Dedifferentiated amniotic fluid mesenchymal stem cell (primary cell): Measurements from ENCODE around the gene SRRM5.
"Not testable (repeated sequence)": the region's sequence is repeated elsewhere in the genome, so short reads cannot be mapped to it uniquely, and the experiment has no call there.

ENCODE experiments used
- DNase-seq: peaks from one replicate; pipeline ENCODE4 v3.0.0-alpha.2; 2016; ENCODE audit errors: extremely low spot score

The SRRM5 gene

DNA sequence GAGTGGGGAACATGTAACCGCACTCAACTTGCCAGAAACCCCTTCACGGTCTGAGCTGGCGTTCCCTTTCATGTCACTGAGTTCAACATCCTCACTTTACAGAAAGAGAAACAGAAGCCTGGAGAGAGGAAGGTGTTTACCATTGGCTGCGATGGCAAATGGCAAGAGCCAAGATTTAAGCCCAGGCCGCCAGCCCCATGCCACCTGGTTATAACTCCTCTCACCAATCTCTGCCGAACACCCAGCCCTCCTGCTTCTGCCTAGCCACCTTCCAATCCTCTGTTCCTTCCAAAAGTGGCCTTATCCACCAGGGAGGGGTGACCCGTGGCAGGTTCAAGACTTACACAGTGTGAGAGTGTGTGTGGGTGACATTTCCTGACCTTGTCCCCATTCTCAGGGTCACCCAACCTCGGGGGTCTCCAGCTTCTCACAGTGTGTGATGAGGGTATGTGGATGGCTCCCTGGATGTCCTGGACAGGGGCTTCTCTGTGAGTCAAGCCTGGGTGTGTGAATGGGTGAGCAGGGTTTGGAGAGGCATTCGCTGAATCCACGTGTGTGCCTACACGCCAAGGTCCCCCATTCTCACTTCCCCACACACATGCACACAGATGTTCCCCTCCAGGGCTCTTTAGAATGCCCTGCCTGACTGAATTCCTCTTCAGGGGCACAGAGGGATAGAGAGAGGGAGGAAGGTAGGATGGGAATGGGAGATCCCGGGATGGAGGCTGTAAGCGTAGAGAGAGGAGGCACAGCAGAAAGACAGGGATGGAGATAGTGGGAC is 26.5 kb downstream of the SRRM5 start:
- DNase-seq: no peak

DNA sequence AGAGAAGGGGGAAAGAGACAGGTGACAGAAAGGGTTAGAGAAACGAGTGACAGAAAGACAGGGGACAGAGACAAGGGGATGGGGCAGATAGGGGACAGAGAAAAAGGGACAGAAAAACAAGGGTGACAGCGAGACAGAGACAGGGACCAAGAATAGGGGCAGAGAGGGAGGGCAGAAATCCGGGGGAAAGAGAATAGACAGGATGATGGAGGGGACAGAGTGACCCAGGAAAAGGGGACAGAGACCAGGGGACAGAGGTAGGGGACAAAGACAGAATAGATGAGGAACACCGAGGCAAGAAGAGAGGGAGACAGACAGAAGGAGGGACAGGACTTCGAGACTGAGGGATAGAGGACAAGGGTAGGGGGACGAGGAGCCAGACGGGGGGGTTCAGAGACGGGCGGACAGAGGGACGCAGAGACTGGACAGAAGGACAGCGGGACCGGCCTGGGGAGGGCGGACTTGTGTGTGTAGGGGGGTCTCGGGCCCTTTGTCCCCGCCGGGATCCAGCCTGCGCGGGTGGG is 27.2 kb downstream of the SRRM5 start:
- DNase-seq: no peak

DNA sequence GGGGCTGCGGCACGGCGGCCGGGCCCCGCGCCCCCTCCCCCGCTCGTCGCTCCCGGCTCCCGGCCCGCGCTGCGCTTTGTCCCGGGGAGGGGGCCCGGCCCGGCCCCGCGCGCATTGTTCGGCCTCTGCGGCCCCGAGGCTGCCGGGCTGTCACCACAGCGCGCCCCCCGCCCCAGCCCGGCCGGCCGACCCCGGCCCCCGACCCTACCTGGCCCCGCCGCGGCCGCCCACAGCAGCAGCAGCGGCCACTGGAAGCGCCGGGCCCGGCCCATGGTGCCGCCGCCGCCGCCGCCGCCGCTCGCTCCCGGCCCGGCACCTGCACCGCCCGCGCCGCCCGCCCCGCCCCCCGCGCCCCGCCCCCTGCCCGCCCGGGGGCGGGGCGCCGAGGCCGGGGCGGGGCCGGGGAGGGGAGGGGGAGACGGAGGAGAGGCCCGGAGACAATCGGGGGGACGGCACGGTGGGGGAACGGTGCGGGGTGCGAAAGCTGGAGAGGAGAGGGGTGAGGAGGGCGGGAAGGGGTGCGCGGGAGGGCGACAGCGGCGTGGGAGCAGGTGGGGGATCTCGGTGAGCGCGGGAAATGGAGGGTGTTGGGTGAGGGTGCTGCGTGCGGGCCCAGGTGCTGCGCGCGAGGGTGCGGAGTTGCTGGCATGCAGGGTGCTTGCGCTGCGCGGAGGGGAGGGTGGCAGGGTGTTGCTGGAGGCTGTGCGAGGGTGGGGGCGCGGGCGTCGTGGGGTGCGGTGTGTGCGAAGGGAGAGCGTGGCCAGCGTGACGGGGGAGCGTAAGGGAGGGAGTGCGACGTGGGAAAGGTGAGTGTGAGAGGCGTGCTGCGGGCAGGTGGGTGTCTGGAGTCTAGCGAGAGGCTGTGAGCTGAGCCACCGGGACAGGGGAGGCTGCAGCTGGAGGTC is 27.9 kb downstream of the SRRM5 start, which contains the start of gene CADM4:
CADM4 (minus strand) TSS at position 332 of the 905 bp plus-strand sequence; CDS start at position 272, 60 bp downstream.
- no peak for DNase-seq

DNA sequence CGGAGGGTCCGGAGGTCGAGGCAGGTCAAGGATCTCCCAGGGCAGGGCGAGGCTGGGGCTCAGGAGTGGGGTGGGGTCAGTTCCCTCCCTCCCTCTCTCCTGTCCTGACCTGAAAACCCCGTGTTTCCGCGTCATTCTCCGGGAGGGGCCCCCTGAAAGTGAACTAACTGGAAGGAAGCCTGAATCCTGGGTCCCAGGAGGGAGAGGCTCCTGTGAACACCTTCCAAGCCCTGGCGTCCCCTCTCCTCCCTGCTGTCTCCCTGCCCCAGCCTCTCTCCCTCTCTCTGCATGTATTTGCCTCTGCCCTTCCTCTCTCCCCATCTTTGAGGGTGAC is 28.5 kb downstream of the SRRM5 start:
- DNase-seq: no peak

DNA sequence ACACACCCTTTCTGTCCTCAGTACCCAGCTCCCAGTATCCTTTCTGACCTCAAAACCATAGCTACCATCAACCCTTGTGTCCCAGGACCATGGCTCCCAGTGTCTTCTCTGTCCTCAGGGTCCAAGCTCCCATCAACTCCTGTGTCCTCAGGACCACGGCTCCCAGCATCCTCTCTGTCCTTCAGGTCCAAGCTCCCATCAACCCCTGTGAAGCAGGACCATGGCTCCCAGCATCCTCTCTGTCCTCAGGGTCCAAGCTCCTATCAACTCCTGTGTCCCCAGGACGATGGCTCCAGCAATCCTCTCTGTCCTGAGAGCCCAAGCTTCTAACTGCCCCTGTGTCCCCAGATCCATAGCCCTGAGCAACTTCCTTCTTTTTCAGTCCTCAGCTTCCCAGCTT is 29.4 kb downstream of the SRRM5 start:
- DNase-seq: no peak

DNA sequence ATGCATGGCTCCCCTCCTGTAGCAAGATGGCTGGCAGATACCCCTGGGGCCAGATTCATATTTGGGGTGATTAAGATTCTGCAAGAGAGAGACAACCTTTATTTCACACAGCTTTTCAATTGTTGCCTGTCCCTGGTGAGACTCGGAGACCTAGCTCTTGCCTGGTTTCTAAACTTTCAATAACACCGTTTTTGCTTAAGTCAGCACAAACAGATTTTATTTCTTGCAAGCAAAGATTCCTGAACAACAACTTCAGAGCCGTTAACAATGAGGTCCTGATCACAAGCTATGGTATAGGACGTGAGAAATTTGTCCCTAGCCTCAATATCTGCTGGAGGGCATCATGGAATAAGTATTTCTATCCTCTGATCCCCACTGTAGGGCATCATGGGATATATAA is 30.6 kb downstream of the SRRM5 start:
- no peak for DNase-seq

DNA sequence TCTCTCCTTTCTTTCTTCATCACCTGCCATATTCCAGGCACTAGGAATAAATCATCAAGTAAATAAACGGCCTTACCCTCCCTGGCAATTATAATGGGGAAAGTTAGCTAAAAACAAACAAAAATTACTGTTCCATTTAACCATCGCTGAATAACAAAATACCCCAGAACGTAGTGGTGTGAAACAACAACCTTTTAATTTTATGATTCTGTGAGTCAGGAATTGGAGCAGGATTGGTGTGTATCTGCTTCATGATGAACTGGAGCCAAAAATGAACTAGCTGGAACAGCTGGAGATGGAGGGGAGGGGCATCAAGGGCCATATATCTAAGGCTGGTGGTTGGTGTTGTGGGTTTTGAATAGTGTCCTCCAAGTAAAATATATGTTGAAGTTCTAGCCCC is 31.4 kb downstream of the SRRM5 start:
- no peak for DNase-seq

DNA sequence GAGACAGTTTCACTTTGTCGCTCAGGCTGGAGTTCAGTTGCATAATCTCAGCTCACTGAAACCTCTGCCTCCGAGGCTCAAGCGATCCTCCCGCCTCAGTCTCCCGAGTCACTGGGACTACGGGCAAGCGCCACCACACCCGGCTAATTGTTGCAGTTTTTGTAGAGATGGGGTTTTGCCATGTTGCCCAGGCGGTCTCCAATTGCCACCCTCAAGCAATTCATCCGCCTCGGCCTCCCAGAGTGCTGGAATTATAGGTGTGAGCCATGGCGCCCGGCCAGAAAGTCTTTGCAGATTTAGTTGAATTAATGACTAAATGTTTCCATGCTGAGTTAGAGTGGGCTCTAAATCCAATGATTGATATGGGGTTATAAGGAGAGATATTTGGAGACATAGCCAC is 32.3 kb downstream of the SRRM5 start:
- no peak for DNase-seq

DNA sequence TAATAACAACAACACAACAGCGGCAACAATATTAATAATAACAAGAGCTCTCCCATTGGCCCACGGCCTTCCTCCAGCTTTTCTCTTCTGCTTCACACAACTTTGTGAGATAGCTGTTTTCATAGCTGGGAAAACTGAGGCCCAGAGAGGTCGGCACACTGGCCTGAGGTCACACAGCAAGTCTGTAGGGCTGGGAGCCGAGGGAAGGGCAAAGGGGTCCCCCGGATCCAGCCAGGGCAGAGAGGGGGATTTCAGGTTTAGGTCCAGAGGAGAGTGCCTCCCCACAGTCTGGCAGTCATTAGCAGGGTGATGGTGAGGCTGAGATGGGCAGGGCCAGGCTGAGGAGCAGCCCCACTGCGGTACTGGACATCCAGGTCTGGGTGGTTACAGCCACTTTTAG is 36.7 kb downstream of the SRRM5 start:
- DNase-seq: no peak

DNA sequence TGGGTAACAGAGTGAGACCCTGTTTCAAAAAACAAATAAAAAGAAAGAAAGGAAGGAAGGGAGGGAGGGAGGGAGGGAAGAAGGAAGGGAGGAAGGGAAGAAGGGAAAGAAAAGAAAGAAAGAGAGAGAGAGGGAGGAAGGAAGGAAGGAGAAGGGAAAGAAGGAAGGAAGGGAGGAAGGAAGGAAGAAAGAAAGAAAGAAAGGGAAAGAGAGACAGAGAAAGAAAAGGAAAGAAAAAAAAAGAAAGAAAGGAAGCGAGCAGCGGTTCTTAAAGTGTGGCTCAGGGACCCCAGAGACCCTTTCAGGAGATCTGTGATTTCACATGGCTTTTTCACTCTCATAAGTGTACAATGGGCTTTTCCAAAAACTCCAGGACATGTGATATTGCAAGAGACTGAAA is 37.6 kb downstream of the SRRM5 start:
- no peak for DNase-seq

DNA sequence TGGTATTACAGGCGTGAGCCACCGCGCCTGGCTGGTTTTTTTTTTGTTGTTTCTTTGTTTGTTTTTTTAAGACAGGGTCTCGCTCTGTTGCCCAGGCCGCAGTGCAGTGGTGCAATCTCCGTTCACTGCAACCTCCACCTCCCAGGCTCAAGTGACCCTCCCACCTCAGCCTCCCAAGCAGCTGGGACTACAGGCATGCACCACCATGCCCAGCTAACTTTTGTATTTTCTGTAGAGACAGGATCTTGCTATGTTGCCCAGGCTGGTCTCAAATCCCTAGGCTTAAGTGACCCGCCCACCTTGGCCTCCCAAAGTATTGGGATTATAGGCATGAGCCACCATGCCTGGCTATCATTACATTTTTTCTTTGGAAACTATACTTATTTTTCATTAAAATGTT is 38.4 kb downstream of the SRRM5 start:
- not testable (repeated sequence) for DNase-seq

DNA sequence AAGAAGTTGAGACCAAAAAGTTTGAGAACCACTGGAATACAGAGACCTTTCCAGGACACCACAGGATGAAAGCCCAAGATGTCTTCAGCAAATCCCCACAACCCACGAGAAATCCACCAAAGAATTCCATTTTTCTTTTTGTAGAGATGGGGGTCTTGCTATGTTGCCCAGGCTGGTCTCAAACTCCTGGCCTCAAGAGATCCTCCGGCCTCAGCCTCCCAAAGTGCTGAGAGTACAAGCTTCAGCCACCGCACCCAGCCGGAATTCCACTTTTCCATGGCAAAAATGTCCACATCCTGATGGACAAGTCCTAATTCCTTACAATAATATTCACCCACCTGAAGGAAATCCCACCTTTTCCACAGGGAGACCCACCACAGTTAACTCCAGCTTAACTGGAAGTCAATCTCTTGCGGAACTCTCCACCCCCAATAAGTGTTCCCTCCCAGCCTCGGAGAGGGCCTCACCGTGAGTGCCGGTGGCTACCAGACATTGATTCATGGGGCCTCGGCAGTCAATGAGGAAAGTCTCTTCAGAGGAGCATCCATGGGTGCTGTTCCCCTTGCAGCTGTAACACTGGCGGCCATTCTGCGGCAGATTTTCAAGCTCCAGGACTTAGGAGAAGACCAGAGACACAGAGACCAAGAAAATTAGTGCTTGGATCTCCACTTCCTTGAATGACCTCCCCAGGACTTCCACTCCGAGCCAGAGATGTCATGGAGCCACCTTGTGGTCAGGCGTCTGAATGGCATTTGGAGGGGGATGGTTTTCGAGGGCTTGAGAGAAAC is 40.1 kb downstream of the SRRM5 start:
- DNase-seq: peak; percentile 58

DNA sequence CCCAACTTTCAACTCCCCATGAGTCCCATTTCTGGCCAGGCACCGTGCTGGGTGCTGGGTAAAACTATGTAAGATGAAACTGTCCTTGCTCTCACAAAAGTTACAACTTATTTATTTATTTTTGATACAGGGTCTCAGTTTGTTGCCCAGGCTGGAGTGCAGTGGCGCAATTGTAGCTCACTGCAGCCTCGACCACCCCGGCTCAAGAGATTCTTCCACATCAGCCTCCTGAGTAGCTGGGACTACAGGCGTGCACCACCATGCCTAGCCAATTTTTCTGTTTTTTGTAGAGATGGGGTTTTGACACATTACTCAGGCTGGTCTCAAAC is 40.6 kb downstream of the SRRM5 start:
- no peak for DNase-seq

DNA sequence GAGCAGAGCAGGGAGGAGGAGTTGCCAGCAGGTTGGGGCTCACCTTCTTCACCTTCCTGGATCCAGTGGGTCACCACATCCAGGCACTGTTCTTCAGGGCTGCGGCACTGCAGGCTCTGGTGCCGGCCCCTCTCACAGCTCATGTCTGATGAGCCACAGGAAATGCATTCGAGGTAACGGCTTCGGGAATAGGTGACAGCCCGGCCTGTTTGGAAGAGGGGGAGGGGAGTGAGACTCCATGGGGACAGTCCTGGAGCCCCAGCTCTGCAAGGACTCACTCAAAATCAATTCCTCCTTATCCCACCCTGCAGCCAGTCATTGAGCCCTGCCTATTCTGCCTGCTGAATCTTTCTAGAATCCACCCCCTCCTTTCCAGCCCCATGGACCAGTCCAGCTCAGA is 44.5 kb downstream of the SRRM5 start:
- no peak for DNase-seq

DNA sequence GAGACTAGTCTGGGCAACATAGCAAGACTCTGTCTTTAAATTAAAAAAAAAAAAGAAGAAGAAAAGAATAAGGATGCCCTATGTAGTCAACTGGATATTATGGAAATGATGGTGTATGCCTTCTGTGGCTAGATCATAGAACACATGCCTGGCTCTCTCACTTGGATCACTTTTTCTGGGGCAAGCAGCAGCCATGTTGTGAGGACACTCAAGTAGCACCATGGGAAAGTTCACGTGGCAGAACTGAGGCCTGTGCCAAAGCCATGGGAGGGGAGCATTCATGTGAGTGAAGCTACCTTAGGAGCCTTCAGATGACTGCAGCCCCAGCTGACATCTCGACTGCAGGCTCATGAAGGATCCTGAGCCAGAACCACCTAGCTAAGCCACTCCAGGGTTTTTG is 46.1 kb downstream of the SRRM5 start:
- no peak for DNase-seq

DNA sequence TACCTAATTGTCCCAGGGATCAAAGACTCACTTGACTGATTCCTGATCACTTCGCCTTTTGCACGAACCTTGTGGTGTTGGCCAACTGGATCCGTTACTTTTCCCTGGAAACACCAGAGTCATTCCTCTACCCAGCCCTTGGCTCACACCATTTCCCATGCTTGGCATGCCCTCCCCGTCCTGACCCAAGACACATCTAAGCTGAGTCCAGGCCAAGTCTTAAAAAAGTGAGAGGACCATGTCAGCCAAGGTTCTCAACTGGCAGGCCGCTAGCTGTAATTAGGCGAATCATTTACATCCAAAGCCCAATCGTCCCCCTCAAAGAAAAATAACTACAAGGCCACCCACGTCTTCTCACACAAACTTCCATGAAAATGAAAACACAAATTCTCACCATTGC is 46.6 kb downstream of the SRRM5 start:
- DNase-seq: no peak

DNA sequence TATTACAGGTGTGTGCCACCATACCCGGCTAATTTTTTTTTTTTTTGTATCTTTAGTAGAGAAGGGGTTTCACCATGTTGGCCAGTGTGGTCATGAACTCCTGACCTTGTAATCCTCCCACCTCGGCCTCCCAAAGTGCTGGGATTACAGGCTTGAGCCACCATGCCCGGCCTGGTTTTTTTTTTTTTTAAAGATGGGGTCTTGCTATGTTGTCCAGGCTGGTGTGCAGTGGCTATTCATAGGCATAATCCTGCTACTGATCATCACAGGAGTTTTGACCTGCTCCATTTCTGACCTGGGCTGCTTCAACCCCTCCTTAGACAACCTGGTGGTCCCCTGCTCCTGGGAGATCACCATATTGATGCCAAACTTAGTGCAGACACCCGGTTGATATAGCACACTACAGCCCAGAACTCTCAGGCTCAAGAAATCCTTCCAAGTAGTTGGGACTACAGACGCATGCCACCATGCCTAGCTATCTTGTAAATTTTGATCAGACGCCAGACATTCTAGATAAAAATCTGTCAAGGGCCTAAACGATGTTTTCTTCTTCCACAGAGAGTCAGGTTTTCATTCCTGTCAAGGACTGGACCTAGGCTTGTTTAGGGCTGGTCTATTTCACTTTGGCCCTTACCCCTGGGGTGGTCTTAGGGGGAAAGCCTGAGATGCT is 48.5 kb downstream of the SRRM5 start:
- DNase-seq: no peak

DNA sequence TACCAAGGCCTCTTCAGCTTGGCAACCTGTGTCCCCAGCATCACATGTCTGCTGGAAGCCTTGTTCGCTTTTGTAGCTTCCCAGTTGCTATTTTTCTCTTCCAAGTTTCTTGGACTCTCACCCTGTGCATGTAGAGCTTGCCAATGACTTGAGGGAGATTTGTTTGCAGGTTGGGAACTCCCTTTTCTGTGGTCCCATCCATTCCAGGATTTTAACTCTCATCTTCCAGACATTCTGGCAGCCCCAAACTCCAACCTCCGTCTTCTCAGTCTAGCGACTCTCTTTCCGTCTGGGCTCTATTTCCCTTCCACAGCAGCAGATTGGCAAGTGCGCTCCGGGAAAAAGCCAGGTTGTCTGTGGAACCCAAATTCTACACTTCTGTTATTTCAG is 49.1 kb downstream of the SRRM5 start:
- no peak for DNase-seq

DNA sequence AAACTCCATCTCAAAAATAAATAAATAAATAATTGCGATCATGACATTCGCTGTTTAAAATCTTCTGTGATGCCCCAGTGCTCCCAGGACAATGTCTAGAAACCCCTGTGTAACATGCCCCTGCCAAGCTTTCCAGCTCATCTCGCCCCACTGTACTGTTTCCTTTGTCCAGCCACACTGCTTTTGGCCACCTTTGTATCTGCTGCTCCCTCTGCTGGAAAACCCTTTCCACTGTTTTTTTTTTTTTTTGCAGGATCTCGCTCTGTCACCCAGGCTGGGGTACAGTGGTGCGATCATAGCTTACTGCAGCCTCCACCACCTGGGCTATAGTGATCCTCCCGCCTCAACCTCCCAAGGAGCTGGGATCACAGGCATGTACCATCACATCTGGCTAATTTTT is 50.6 kb downstream of the SRRM5 start:
- peak; percentile 13 for DNase-seq

DNA sequence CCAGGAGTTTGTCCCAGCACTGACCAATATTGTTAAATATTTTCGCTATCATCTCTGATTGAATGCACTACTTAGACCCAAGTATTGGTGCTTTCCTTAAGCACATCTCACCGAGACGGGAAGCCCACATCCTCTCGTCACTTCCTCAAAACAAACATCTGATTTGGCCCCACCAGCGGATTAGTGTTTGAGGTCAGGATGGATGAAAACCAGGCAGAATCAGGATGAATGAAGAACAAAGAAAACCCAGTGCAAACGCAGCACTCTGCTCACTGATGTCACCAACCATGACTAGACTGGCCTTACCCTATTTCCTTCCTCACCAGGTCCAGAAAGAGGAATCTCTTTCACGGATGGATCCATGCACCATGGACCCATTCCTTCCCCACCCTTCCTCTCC is 52.1 kb downstream of the SRRM5 start:
- DNase-seq: peak; percentile 4
